ENCODE measurements around the gene PHF2.

PHF2 gene

DNA sequence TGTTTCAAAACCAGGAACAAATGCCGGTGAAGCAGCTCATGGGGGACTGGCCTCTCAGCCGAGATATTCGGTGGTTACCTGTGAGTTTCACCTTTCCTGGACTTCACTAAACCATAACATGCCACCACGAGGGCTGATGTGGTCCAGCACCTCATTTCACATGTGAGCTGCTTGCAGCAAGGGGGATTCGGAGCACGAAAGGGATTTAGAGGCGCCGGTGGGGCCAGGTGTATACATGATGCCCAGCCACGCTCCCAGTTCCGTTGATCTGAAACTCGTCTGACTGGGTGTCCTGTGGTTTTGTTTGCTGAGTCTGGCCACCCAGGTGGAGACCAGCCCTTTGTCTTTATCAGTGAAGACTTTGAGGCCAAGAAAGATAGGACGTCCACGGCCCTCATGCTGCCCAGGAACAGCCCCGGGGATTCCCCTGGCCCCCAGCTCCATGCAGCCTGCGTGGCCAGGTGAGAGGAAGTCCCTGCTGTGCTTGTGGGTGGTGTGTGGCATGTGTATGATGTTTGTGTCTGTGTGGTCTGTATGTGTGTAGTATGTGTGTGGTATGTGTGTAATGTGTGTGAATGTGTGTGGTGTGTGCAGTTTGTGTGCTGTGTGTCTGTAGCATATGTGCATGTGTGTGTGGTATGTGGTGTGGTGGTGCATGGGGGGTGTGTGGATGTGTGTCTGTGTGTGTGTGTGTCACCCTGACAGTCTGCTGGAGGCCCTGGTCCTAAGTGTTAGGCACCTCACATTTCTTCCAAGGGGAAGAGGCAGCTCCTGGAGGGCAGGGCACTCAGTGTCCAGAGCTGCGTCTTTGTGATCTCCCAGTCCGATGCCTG lies 23.4 kb downstream of the PHF2 start:
- Histone ChIP-seq H3K36me3 (no peaks in the 10 kb centered on the region), H3K9me3 (no peaks in the 10 kb centered on the region), H3K4me3 (ENCODE audit: low read depth in 1 of 2, low read length in 1 of 2) (no peak overlapping the region), H3K27ac (no peak overlapping the region), H3K27me3 (no peaks in the 10 kb centered on the region), H3K4me1 (ENCODE audit: control insufficient read depth in 1 of 2, insufficient read depth in 1 of 2, low read depth in 1 of 2, low read length in 1 of 2) (peaks cover 7 to 10% of the 10 kb centered on the region in 2 experiments)
- TF ChIP-seq, protein P1, sequence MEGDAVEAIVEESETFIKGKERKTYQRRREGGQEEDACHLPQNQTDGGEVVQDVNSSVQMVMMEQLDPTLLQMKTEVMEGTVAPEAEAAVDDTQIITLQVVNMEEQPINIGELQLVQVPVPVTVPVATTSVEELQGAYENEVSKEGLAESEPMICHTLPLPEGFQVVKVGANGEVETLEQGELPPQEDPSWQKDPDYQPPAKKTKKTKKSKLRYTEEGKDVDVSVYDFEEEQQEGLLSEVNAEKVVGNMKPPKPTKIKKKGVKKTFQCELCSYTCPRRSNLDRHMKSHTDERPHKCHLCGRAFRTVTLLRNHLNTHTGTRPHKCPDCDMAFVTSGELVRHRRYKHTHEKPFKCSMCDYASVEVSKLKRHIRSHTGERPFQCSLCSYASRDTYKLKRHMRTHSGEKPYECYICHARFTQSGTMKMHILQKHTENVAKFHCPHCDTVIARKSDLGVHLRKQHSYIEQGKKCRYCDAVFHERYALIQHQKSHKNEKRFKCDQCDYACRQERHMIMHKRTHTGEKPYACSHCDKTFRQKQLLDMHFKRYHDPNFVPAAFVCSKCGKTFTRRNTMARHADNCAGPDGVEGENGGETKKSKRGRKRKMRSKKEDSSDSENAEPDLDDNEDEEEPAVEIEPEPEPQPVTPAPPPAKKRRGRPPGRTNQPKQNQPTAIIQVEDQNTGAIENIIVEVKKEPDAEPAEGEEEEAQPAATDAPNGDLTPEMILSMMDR (IDR thresholded peaks at IDR 0.05): no peak

DNA sequence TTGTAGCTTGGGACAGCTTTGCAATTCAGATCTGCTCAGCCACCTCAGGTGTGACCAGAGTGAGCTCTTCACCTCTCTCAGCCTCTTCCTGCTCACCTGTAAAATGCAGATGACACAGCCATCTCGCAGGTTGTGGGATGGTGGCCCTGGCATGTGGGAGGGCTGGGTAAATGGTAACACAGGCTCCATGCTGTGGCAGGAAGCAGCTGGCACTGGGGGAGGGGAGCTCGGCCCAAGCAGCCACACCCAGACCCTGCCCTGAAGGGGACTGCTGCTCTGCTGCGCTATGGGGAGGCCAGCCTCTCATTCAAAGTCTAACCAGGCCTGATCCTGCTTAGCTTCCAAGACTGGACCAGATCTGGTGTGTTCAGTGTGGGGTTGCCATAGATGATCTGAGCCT lies 24.1 kb downstream of the PHF2 start:
- Histone ChIP-seq H3K9me3 (no peaks in the 10 kb centered on the region), H3K36me3 (no peaks in the 10 kb centered on the region), H3K27ac (no peak overlapping the region), H3K4me1 (ENCODE audit: control insufficient read depth in 1 of 2, insufficient read depth in 1 of 2, low read depth in 1 of 2, low read length in 1 of 2) (peaks cover 7 to 10% of the 10 kb centered on the region in 2 experiments), H3K27me3 (no peaks in the 10 kb centered on the region), H3K4me3 (ENCODE audit: low read depth in 1 of 2, low read length in 1 of 2) (no peak overlapping the region)
- TF ChIP-seq, protein P1 (IDR thresholded peaks at IDR 0.05): no peak

DNA sequence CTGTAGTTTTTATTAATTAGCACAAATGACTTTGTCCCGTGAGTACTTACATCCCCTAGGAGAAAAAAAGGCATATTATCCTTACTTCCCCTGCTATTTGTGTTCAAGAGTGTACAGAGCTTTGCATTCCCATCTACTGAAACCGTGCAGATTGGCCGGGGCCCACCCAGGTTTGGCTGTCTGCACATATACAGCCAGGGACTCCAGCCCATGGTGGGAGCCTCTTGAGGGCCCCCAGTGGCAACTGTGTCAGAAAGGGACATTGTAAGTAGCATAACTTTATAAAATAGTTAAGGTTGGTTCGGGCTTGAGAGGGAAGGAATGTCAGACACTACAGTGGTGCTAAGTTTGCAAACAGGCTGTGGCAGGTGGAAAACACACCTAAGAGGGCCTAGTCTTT lies 24.7 kb downstream of the PHF2 start:
- no peak overlapping the region for H3K27ac ChIP-seq
- peaks cover 7 to 10% of the 10 kb centered on the region in 2 experiments for H3K4me1 ChIP-seq (ENCODE audit: control insufficient read depth in 1 of 2, insufficient read depth in 1 of 2, low read depth in 1 of 2, low read length in 1 of 2)
- no peaks in the 10 kb centered on the region for H3K27me3 ChIP-seq
- H3K9me3 ChIP-seq: no peaks in the 10 kb centered on the region
- no peaks in the 10 kb centered on the region for H3K36me3 ChIP-seq
- no peak overlapping the region for H3K4me3 ChIP-seq (ENCODE audit: low read depth in 1 of 2, low read length in 1 of 2)
- TF ChIP-seq, protein P1 (IDR thresholded peaks at IDR 0.05): no peak

DNA sequence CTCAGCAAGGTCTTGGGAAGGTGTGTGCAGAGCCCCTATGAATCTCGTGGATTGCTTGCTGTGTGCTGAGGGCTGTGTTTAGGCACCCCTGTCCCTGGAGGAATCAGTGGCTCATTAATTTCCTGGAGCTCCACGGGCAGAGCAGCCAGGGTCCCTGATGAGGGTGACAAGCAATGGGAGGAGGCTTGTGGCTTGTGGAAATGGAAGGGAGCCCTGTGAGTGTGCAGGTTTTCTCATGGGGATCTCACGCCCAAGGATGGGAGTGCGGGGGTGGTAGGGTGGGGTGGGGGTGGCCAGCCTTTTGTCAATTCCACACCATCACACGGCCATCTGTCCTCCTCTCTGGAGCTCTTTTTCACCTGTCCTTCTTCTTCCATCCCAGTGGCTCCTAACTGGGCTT lies 25.3 kb downstream of the PHF2 start:
- Histone ChIP-seq H3K27me3 (no peaks in the 10 kb centered on the region), H3K27ac (no peak overlapping the region), H3K9me3 (no peaks in the 10 kb centered on the region), H3K4me1 (ENCODE audit: control insufficient read depth in 1 of 2, insufficient read depth in 1 of 2, low read depth in 1 of 2, low read length in 1 of 2) (peaks cover 7 to 10% of the 10 kb centered on the region in 2 experiments), H3K36me3 (no peaks in the 10 kb centered on the region), H3K4me3 (ENCODE audit: low read depth in 1 of 2, low read length in 1 of 2) (no peak overlapping the region)
- TF ChIP-seq, protein P1 (IDR thresholded peaks at IDR 0.05): no peak

DNA sequence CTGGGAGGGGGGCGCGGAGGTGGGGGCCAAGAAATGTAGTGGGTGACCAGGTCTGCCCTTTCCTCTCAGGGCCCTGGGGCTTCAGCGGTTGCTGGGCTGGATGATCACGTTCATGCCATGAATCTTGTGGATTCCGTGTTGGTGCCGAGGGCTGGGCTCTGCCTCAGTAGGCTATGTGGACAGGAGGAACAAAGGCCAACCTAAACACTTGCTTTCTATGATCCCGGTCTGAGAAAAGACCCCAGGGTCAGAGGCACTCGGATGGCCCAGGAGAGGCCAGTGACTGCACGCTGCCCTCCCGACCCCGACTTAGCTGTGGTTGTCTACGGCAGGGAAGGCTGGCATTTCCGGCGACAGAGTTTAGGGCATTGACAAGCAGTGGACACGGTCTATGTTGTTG lies 26.6 kb downstream of the PHF2 start:
- H3K27ac ChIP-seq: no peak overlapping the region
- no peaks in the 10 kb centered on the region for H3K27me3 ChIP-seq
- TF ChIP-seq, protein P1 (IDR thresholded peaks at IDR 0.05): no peak
- H3K4me3 ChIP-seq (ENCODE audit: low read depth in 1 of 2, low read length in 1 of 2): no peak overlapping the region
- no peaks in the 10 kb centered on the region for H3K9me3 ChIP-seq
- H3K4me1 ChIP-seq (ENCODE audit: control insufficient read depth in 1 of 2, insufficient read depth in 1 of 2, low read depth in 1 of 2, low read length in 1 of 2): peaks cover 7 to 10% of the 10 kb centered on the region in 2 experiments
- no peaks in the 10 kb centered on the region for H3K36me3 ChIP-seq
